Hippocampal formation (tissue), 2 donors: ENCODE results near the gene NUCKS1.

Experiments
- DNase-seq, 2 donors: peaks; one replicate each; lab custom pipeline; 2025; lab: John Stamatoyannopoulos, UW

Gene NUCKS1

GRCh38 chr1:205750138-205751035 lies at the start of gene NUCKS1:
TSS of gene NUCKS1 (minus strand) at chr1:205750182. CDS start at chr1:205749973, 209 bp downstream.
- peak; percentile 96 to 99 for DNase-seq

- no peak for DNase-seq
Observed at GRCh38 chr1:205798577-205798976, 48.6 kb upstream of the NUCKS1 start.

GRCh38 chr1:205797168-205797567 lies 47.2 kb upstream of the NUCKS1 start:
- DNase-seq, result no peak

GRCh38 chr1:205794011-205794730 lies 44.2 kb upstream of the NUCKS1 start:
- DNase-seq, result no peak

- no peak for DNase-seq
Observed at GRCh38 chr1:205792961-205793673, 43.1 kb upstream of the NUCKS1 start.

- no peak for DNase-seq
Observed at GRCh38 chr1:205792481-205792881, 42.5 kb upstream of the NUCKS1 start.

GRCh38 chr1:205791568-205792180 lies 41.7 kb upstream of the NUCKS1 start:
- peak; percentile 71 to 80 for DNase-seq

GRCh38 chr1:205787287-205787916 lies 37.4 kb upstream of the NUCKS1 start:
- no peak for DNase-seq

GRCh38 chr1:205786601-205787000 lies 36.6 kb upstream of the NUCKS1 start:
- DNase-seq, result no peak

GRCh38 chr1:205785446-205785845 lies 35.5 kb upstream of the NUCKS1 start:
- DNase-seq, result no peak

- peak in 1 of 2 donors; percentile 25 for DNase-seq
Observed at GRCh38 chr1:205783904-205784303, 33.9 kb upstream of the NUCKS1 start.

GRCh38 chr1:205783433-205783795 lies 33.4 kb upstream of the NUCKS1 start:
- DNase-seq, result peak in 1 of 2 donors; percentile 25

- DNase-seq, result no peak
Observed at GRCh38 chr1:205782627-205783432, 32.8 kb upstream of the NUCKS1 start.

- DNase-seq, result no peak
Observed at GRCh38 chr1:205780335-205780734, 30.4 kb upstream of the NUCKS1 start.

GRCh38 chr1:205777994-205778393 lies 28.0 kb upstream of the NUCKS1 start:
- peak in 1 of 2 donors; percentile 3 for DNase-seq

- no peak for DNase-seq
Observed at GRCh38 chr1:205775717-205776056, 25.7 kb upstream of the NUCKS1 start.

- peak; percentile 79 to 83 for DNase-seq
Observed at GRCh38 chr1:205775015-205775716, 25.2 kb upstream of the NUCKS1 start, which contains the start of gene RAB29. TSS of gene RAB29 (minus strand) at chr1:205775482. CDS start at chr1:205774956, 526 bp downstream.

GRCh38 chr1:205774198-205775014 lies 24.4 kb upstream of the NUCKS1 start:
- DNase-seq, result no peak

GRCh38 chr1:205772607-205773032 lies 22.6 kb upstream of the NUCKS1 start:
- no peak for DNase-seq
